ENCODE measurements around the gene SPP2.

The SPP2 gene

DNA sequence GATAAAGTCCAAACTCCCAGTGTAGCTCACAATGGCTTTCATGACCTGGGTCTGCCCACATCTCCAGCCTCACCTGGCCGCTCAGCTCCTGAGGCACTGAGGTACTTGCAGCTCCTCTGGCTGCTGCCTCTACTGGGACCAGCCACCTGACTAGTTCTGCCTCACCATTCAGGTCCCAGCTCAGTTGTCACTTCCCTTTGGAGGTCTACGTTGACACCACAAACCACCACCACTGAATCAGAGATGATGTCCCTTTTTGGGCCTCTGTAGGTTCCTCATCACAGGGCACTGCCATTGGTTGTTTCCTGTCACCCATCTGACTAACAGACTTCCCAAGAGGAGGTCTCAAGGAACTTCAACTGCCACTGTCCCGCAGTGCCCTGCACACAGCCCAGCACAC lies 21.2 kb downstream of the SPP2 start:
- no peak for DNase-seq (ENCODE audit: low spot score)
- TF ChIP-seq, protein P1, sequence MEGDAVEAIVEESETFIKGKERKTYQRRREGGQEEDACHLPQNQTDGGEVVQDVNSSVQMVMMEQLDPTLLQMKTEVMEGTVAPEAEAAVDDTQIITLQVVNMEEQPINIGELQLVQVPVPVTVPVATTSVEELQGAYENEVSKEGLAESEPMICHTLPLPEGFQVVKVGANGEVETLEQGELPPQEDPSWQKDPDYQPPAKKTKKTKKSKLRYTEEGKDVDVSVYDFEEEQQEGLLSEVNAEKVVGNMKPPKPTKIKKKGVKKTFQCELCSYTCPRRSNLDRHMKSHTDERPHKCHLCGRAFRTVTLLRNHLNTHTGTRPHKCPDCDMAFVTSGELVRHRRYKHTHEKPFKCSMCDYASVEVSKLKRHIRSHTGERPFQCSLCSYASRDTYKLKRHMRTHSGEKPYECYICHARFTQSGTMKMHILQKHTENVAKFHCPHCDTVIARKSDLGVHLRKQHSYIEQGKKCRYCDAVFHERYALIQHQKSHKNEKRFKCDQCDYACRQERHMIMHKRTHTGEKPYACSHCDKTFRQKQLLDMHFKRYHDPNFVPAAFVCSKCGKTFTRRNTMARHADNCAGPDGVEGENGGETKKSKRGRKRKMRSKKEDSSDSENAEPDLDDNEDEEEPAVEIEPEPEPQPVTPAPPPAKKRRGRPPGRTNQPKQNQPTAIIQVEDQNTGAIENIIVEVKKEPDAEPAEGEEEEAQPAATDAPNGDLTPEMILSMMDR (IDR thresholded peaks at IDR 0.05; ENCODE audit: borderline replicate concordance, control extremely low read depth, extremely low read depth, insufficient read depth, missing control alignments): no peak
- in situ Hi-C loops (cut with MboI; ENCODE audit: low sequenced_read_pairs, unreplicated experiment): no loop called here

DNA sequence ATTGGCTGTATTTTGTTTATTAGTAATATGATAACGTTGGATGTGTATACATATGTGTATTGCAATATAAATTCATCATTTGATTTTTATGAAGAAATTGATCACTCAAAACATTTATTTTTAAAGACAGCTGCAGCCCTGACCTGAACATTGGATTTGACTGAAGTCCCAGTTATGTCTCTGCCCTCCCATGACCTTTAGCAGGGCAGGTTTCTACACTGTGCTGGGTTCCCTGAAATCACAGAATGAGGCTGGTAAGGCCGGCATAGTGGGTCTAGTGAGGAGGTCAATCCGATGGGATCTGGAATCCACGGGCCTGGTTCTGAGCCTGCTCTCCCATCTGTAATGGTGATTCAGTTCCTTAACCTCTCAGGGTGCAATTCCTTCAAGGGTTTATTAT lies 22.0 kb downstream of the SPP2 start:
- DNase-seq (ENCODE audit: low spot score): no peak
- in situ Hi-C loops (cut with MboI; ENCODE audit: low sequenced_read_pairs, unreplicated experiment): no loop called here

DNA sequence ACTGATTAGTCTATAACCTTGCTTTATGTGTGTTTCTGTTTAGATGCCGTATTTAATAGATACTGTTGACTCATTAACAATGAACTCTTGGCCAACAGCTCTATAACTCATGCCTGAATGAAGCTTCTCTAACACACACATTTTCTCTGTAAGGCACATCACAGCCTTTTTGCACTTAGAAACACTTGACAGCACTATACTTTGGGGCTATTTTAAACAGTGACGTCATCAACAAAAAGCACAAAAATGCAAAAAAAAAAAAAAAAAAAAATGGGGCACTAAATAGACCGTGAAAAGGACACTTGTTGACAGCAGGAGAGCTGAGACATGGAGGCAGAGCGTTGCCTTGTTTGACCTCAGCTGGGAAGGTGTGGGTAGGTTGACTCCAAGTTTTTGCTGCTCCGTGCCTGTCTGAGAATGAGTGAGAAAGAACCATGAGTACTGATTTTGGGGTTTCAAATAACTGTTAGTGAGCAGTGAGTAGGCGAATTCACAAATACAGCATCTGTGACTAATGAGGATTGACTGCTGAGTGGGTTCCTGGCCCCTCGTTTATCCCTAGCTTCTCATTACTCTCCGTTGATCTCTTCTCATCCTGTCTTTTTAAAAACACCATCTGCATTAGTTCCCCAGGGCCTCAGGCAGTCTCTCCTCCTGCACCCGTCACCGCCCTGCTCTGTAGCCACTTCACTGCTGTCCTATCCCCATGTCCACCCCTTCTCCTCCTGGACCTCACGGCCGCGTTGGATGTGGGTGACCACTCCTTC lies 24.4 kb downstream of the SPP2 start:
- DNase-seq (ENCODE audit: low spot score): no peak
- in situ Hi-C loops (cut with MboI; ENCODE audit: low sequenced_read_pairs, unreplicated experiment): no loop called here
- TF ChIP-seq, protein P1 (IDR thresholded peaks at IDR 0.05; ENCODE audit: borderline replicate concordance, control extremely low read depth, extremely low read depth, insufficient read depth, missing control alignments): no peak

More for the DNA sequence above, 22.0 kb downstream of the SPP2 start:
- TF ChIP-seq, protein P1 (IDR thresholded peaks at IDR 0.05; ENCODE audit: borderline replicate concordance, control extremely low read depth, extremely low read depth, insufficient read depth, missing control alignments): no peak

DNA sequence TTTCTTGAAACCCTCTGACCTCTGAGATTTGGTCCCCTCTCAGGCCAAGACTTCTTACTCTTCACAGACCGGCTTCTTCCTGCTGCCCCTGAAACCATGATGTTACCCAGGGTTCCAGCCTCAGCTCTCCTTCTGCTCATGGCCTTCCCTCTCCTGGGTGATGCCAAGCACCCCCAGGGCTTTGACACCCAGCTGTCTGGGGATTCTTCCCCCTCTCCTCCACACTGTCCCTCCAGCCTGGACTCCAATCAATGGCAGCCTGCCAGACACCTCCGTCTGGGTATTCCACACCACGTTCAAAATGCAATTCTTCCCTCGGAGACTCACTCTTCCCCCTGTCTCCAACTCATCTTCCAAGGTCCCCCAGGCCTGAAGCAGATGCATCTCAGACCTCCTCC lies 25.0 kb downstream of the SPP2 start:
- in situ Hi-C loops (cut with MboI; ENCODE audit: low sequenced_read_pairs, unreplicated experiment): no loop called here

DNA sequence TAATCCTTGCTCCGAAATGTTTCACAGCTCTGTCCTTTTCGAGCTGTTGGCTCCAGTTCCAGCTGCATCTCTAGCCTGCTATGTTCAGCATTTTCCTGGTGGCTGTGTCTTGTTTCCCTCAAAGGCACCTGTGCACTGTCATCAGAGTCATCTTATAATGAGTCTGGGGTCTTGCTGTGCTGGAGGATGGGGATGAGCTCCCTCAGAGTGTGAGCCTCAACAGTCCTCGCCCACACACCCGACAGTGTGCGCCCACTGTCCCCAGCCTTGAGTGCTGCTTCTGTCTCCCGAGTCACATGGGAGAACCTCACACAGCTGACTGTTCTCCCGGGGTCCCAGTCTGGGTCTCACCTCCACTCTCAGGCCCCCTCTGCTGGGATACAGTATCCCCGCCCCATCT lies 25.4 kb downstream of the SPP2 start:
- TF ChIP-seq, protein P1 (IDR thresholded peaks at IDR 0.05; ENCODE audit: borderline replicate concordance, control extremely low read depth, extremely low read depth, insufficient read depth, missing control alignments): no peak
- in situ Hi-C loops (cut with MboI; ENCODE audit: low sequenced_read_pairs, unreplicated experiment): no loop called here

More for the DNA sequence above, 25.0 kb downstream of the SPP2 start:
- TF ChIP-seq, protein P1 (IDR thresholded peaks at IDR 0.05; ENCODE audit: borderline replicate concordance, control extremely low read depth, extremely low read depth, insufficient read depth, missing control alignments): no peak
- no peak for DNase-seq (ENCODE audit: low spot score)

DNA sequence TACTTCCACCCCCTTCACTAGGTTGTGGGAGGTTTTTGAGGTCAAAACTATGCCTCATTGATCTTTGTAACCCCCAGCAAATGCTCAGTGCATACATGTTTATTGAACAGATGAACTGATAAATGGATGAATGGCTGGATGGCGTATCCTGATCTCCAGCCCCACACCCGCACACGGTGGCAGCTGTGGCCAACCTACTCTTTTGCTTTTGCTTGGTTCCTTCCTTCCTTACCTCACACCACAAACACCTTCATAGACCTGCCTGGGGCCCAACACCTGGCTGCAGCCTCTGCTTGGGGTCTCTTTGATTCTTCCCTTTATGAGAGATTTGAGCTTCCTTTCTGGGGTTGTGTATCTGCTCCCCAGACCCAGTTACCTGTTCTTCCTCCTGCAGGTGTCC lies 25.9 kb downstream of the SPP2 start:
- TF ChIP-seq, protein P1 (IDR thresholded peaks at IDR 0.05; ENCODE audit: borderline replicate concordance, control extremely low read depth, extremely low read depth, insufficient read depth, missing control alignments): no peak
- in situ Hi-C loops (cut with MboI; ENCODE audit: low sequenced_read_pairs, unreplicated experiment): no loop called here
- DNase-seq (ENCODE audit: low spot score): no peak

More for the DNA sequence above, 25.4 kb downstream of the SPP2 start:
- DNase-seq (ENCODE audit: low spot score): no peak
